HepG2 (cell line): ENCODE data around the gene DUS1L. TPM values are rescaled to one million over a fixed set of nuclear protein-coding genes. Genes with fewer than 3 reads are reported as not detected.

Experiments
- ATM ChIP-seq: fragments of 450-650 bp; IDR thresholded peaks from 2 replicates; pipeline ENCODE4 v1.7.1; 2017; ENCODE audit warnings: mild to moderate bottlenecking, borderline replicate concordance
- DNMT3B ChIP-seq: conservative IDR thresholded peaks from 2 replicates; pipeline ENCODE4 v1.6.1; 2016; ENCODE audit warnings: missing biosample characterization, control low read depth
- EZH2 ChIP-seq: conservative IDR thresholded peaks from 2 replicates; pipeline ENCODE4 v1.6.1; 2012; ENCODE audit warnings: mild to moderate bottlenecking, low read depth, low read length, moderate library complexity
- FOXC1 ChIP-seq: sonication (generic); formaldehyde crosslinking; IDR thresholded peaks from 2 replicates; pipeline ENCODE4 v1.8.0; 2022; ENCODE audit warnings: mild to moderate bottlenecking, missing genetic modification reagents, borderline replicate concordance
- IRX3 ChIP-seq: sonication (generic); formaldehyde crosslinking; IDR thresholded peaks from 2 replicates; pipeline ENCODE4 v1.8.1; 2023; ENCODE audit warnings: mild to moderate bottlenecking, low read depth, missing genetic modification reagents, borderline replicate concordance
- KMT2A ChIP-seq: sonication (generic); formaldehyde crosslinking; IDR thresholded peaks from 2 replicates; pipeline ENCODE4 v1.4.0; 2020; ENCODE audit warnings: missing genetic modification reagents
- ONECUT2 ChIP-seq: sonication (generic); formaldehyde crosslinking; IDR thresholded peaks from 2 replicates; pipeline ENCODE4 v1.4.0; 2020; ENCODE audit warnings: missing genetic modification reagents
- PCBP1 ChIP-seq: fragments of 200-400 bp; formaldehyde crosslinking; IDR thresholded peaks from 2 replicates; pipeline ENCODE4 v1.6.1; 2017; ENCODE audit warnings: mild to moderate bottlenecking, low read depth, low read length, borderline replicate concordance
- RBM22 ChIP-seq: fragments of 200-400 bp; formaldehyde crosslinking; optimal IDR thresholded peaks from 2 replicates; pipeline ENCODE3; 2017; ENCODE audit warnings: mild to moderate bottlenecking, low read length, moderate library complexity
- RERE ChIP-seq: IDR thresholded peaks from 2 replicates; pipeline ENCODE4 v1.6.1; 2016; ENCODE audit warnings: low read depth, missing genetic modification reagents, missing compliant biosample characterization
- SIN3A ChIP-seq: IDR thresholded peaks from 2 replicates; pipeline ENCODE4 v1.6.1; 2011; ENCODE audit warnings: low read depth, mild to moderate bottlenecking, control low read depth, low read length, borderline replicate concordance
- SMAD9 ChIP-seq: sonication (generic); formaldehyde crosslinking; IDR thresholded peaks from 2 replicates; pipeline ENCODE4 v1.5.1; 2020; ENCODE audit warnings: mild to moderate bottlenecking, missing genetic modification reagents
- SNRNP70 ChIP-seq: fragments of 200-400 bp; formaldehyde crosslinking; IDR thresholded peaks from 2 replicates; pipeline ENCODE4 v1.6.1; 2017; ENCODE audit warnings: mild to moderate bottlenecking, low read depth, low read length, moderate library complexity
- ZBTB8A ChIP-seq: sonication (generic); formaldehyde crosslinking; IDR thresholded peaks from 2 replicates; pipeline ENCODE4 v1.4.0; 2020; ENCODE audit warnings: mild to moderate bottlenecking, low read depth, missing genetic modification reagents, borderline replicate concordance
- ZFP36 ChIP-seq: fragments of 150-350 bp; IDR thresholded peaks from 2 replicates; pipeline ENCODE4 v1.6.1; 2018; ENCODE audit warnings: borderline replicate concordance, low read length, low read depth; ENCODE audit not compliant: partially characterized antibody
- ZFP62 ChIP-seq: sonication (generic); formaldehyde crosslinking; IDR thresholded peaks from 2 replicates; pipeline ENCODE4 v1.4.0; 2020; ENCODE audit warnings: missing genetic modification reagents
- ZNF350 ChIP-seq: sonication (generic); formaldehyde crosslinking; IDR thresholded peaks from 2 replicates; pipeline ENCODE4 v1.4.0; 2020; ENCODE audit warnings: mild to moderate bottlenecking, low read depth, missing genetic modification reagents, borderline replicate concordance
- ZNF546 ChIP-seq: sonication (generic); formaldehyde crosslinking; conservative IDR thresholded peaks from 2 replicates; pipeline ENCODE4 v1.8.1; 2023; ENCODE audit warnings: mild to moderate bottlenecking, missing genetic modification reagents
- ZNF703 ChIP-seq: sonication (generic); formaldehyde crosslinking; IDR thresholded peaks from 2 replicates; pipeline ENCODE4 v1.5.1; 2020; ENCODE audit warnings: missing genetic modification reagents, mild to moderate bottlenecking, moderate library complexity, borderline replicate concordance
- ZXDC ChIP-seq: sonication (generic); formaldehyde crosslinking; IDR thresholded peaks from 2 replicates; pipeline ENCODE4 v1.5.0; 2020; ENCODE audit warnings: mild to moderate bottlenecking, missing genetic modification reagents
- polyA plus RNA-seq, 8 experiments: library from polyadenylated mRNA; depleted of rRNA in 3 of 8; stranded (reverse) in 7 of 8; unstranded in 1 of 8; fragments of >200 nt; fragmentation: Illumina TruSeq in 4 of 8; extraction: Trizol in 4 of 8; gene quantifications; 2 replicates each; pipeline versions ENCODE4 v1.2.1 to v1.2.3, GENCODE V29; 2011 to 2016; ENCODE audit warnings: low read depth in 4 of 8, missing spikeins in 1 of 8, mixed read lengths in 1 of 8; ENCODE audit not compliant: insufficient read depth in 1 of 8
- total RNA-seq, 5 experiments: library from RNA; depleted of rRNA; stranded (reverse); fragments of >200 nt; fragmentation: Illumina TruSeq; extraction: Trizol; gene quantifications; 2 replicates each; pipeline ENCODE4 v1.2.3, GENCODE V29; 2016; ENCODE audit warnings: low read depth in 1 of 5
- TF ChIP-seq, protein P1 (sequence below): sonication (generic); formaldehyde crosslinking; IDR thresholded peaks from 2 replicates; pipeline ENCODE4 v1.4.0; 2020; ENCODE audit warnings: mild to moderate bottlenecking, missing genetic modification reagents

Gene DUS1L
- total and polyA plus RNA-seq, 2 of the 13 experiments (the other 11 are each of a cell fraction or from before 2014, with no cell fraction given): 81.0 to 109 TPM

DNA sequence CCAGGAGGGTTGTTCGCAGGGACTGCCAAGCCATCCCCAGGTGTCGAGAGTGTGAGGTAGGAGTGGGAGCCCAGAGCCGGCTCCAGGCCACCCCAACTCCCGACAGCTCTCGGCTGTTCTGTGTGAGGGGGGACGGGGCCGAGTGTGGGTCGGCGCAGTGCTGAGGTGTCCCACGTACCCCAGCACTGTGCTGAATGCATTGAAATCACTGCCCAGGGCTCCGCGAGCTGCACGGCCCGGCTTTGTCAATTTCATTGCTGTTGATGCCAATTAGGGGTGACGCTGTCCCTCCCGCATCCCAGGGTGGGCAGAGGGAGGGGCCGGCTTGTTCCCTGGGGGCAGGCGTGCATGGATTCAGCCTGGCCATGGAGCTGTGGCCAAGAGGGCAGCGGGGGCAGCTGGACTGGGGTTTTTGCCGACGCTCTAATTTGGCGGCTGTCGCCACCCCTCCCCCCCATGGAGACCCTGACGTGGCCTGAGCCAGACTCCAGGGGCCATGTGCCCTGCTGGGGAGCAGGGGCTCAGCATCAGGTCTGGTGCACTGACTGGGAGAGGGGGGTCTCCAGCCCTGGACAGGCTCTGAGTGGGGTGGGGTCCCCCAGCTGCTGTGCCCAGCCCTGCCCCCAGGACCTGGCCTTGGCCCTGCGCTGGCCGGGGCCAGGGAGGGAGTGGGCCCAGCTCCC, 57.2 kb downstream of the DUS1L start (continued):
- TF ChIP-seq ZXDC (no peak), SIN3A (no peak), DNMT3B (CRISPR knock-in tag) (no peak), ZNF546 (CRISPR knock-in tag) (0 out of 2 replicates have a peak, but pooled peaks have one; percentile 45), SNRNP70 (0 out of 2 replicates have a peak, but pooled peaks have one; percentile 12), KMT2A (CRISPR knock-in tag) (no peak), ZFP36 (no peak), ZFP62 (CRISPR knock-in tag) (no peak), ZNF703 (CRISPR knock-in tag) (no peak), RBM22 (peak; percentile 25), SMAD9 (CRISPR knock-in tag) (no peak), ZBTB8A (CRISPR knock-in tag) (no peak), ONECUT2 (CRISPR knock-in tag) (no peak), RERE (CRISPR knock-in tag) (no peak), ATM (no peak), FOXC1 (CRISPR knock-in tag) (no peak), PCBP1 (peak; percentile 76; the same call in 1 of the 2 replicates), IRX3 (CRISPR knock-in tag) (no peak), EZH2 (no peak), ZNF350 (CRISPR knock-in tag) (no peak)
- TF ChIP-seq, protein P1, sequence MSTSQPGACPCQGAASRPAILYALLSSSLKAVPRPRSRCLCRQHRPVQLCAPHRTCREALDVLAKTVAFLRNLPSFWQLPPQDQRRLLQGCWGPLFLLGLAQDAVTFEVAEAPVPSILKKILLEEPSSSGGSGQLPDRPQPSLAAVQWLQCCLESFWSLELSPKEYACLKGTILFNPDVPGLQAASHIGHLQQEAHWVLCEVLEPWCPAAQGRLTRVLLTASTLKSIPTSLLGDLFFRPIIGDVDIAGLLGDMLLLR (CRISPR knock-in tag): no peak; the same call in 1 of the 2 replicates
